GM21515 (cell line): ENCODE measurements around the gene PRPF4.
"Not testable (repeated sequence)": the region's sequence is repeated elsewhere in the genome, so short reads cannot be mapped to it uniquely, and the experiment has no call there.

ENCODE experiments used
- ATAC-seq: cut with Tn5 transposase; IDR thresholded peaks from one replicate; pipeline ENCODE4 v1.9.1; 2021; ENCODE audit not compliant: unreplicated experiment

Gene PRPF4

GRCh38 chr9:113275157-113276131, at the start of gene PRPF4, which contains the start of gene CDC26:
TSS of gene PRPF4 (plus strand) at chr9:113275658. CDS start at chr9:113275744, 86 bp downstream.
TSS of gene CDC26 (minus strand) at chr9:113275572. CDS start at chr9:113272507, 3,065 bp downstream.
- peak; percentile 98 for ATAC-seq

- ATAC-seq, result no peak
Observed at GRCh38 chr9:113227436-113227835, 48.0 kb upstream of the PRPF4 start.

- ATAC-seq, result no peak
Observed at GRCh38 chr9:113228130-113228665, 47.3 kb upstream of the PRPF4 start.

GRCh38 chr9:113231701-113232100, 43.8 kb upstream of the PRPF4 start:
- no peak for ATAC-seq

GRCh38 chr9:113235701-113236255, 39.7 kb upstream of the PRPF4 start:
- ATAC-seq, result not testable (repeated sequence)

- ATAC-seq, result no peak
Observed at GRCh38 chr9:113237026-113237425, 38.4 kb upstream of the PRPF4 start.

GRCh38 chr9:113238202-113238858, 37.1 kb upstream of the PRPF4 start:
- ATAC-seq, result no peak

GRCh38 chr9:113238859-113239232, 36.6 kb upstream of the PRPF4 start:
- no peak for ATAC-seq

GRCh38 chr9:113241161-113241560, 34.3 kb upstream of the PRPF4 start:
- no peak for ATAC-seq

- no peak for ATAC-seq
Observed at GRCh38 chr9:113244556-113244955, 30.9 kb upstream of the PRPF4 start.

GRCh38 chr9:113245894-113246293, 29.6 kb upstream of the PRPF4 start:
- no peak for ATAC-seq

GRCh38 chr9:113246928-113247327, 28.5 kb upstream of the PRPF4 start:
- no peak for ATAC-seq

GRCh38 chr9:113247640-113248039, 27.8 kb upstream of the PRPF4 start:
- ATAC-seq, result no peak

- not testable (repeated sequence) for ATAC-seq
Observed at GRCh38 chr9:113249661-113250060, 25.8 kb upstream of the PRPF4 start.

GRCh38 chr9:113250807-113251206, 24.7 kb upstream of the PRPF4 start:
- no peak for ATAC-seq

GRCh38 chr9:113254991-113255390, 20.5 kb upstream of the PRPF4 start:
- ATAC-seq, result no peak

GRCh38 chr9:113255438-113255837, 20.0 kb upstream of the PRPF4 start:
- no peak for ATAC-seq

GRCh38 chr9:113257863-113258262, 17.6 kb upstream of the PRPF4 start:
- no peak for ATAC-seq

- no peak for ATAC-seq
Observed at GRCh38 chr9:113258282-113258681, 17.2 kb upstream of the PRPF4 start.

- no peak for ATAC-seq
Observed at GRCh38 chr9:113261917-113262671, 13.4 kb upstream of the PRPF4 start.

- ATAC-seq, result no peak
Observed at GRCh38 chr9:113266174-113266573, 9.3 kb upstream of the PRPF4 start.
